NB4 (cell line): ENCODE results near the gene BBOF1.
A peak's percentile ranks its signal among the peaks of the same experiment; 100 is the strongest.

ENCODE experiments used
- DNase-seq: peaks from one replicate; pipeline ENCODE4 v3.0.0; 2010; ENCODE audit warnings: low read depth
- H3K4me3 ChIP-seq: one replicate; pipeline ENCODE4 v1.5.1; 2011; ENCODE audit warnings: mild to moderate bottlenecking, low read depth, low read length, moderate library complexity
- MYC ChIP-seq: IDR thresholded peaks from 2 replicates; pipeline ENCODE4 v1.6.1; 2011; ENCODE audit warnings: low read depth, low read length
- POLR2A ChIP-seq: IDR thresholded peaks from 2 replicates; pipeline ENCODE4 v1.6.1; 2011; ENCODE audit warnings: mild to moderate bottlenecking; ENCODE audit not compliant: insufficient read length; ENCODE audit errors: extremely low read depth
- TF ChIP-seq, protein P1 (sequence below): IDR thresholded peaks from 2 replicates; pipeline ENCODE4 v1.6.1; 2011; ENCODE audit warnings: low read depth, low read length
- TF ChIP-seq, protein P2 (sequence below): IDR thresholded peaks from one replicate; pipeline ENCODE4 v1.5.1; 2012; ENCODE audit warnings: low read depth, low read length

The BBOF1 gene

DNA sequence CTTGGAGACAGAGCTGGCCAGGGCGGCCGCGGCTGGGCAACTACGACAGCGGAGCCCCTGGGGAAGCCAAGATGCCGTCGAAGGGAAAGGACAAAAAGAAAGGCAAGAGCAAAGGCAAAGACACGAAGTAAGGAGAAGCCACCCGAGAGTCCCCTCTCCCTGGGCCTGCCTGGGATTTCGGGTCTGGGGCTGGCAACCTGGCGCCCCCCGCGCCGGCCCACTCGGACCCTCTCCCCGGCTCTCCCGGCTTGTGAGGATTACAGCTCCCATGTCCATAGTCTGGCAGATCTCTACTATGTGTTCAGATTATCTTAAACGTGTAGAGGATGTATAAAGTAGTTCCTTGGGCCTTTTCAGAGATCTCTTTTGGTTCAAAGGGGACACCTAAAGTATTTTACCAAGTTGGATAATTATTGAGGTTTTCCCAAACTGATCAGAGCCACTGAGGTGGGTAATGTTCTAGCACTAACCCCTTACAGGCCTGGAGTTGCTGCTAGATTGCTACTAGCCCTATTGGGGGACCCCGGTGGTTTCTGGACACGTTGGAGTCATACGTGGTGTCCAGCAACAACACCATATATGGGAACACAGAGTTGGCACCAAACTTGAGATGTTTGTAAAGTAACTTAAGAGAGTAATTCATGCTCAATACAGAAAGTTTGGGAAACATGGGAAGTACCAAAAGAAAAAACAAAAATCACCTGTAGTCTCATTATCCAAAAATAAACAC is 424 bp downstream of the BBOF1 start:
- peak overlapping the region; percentile 65 for H3K4me3 ChIP-seq
- peak; percentile 11 for DNase-seq
- TF ChIP-seq POLR2A: no peak
- TF ChIP-seq, protein P1, sequence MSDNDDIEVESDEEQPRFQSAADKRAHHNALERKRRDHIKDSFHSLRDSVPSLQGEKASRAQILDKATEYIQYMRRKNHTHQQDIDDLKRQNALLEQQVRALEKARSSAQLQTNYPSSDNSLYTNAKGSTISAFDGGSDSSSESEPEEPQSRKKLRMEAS: no peak
- TF ChIP-seq MYC: no peak
- TF ChIP-seq, protein P2, sequence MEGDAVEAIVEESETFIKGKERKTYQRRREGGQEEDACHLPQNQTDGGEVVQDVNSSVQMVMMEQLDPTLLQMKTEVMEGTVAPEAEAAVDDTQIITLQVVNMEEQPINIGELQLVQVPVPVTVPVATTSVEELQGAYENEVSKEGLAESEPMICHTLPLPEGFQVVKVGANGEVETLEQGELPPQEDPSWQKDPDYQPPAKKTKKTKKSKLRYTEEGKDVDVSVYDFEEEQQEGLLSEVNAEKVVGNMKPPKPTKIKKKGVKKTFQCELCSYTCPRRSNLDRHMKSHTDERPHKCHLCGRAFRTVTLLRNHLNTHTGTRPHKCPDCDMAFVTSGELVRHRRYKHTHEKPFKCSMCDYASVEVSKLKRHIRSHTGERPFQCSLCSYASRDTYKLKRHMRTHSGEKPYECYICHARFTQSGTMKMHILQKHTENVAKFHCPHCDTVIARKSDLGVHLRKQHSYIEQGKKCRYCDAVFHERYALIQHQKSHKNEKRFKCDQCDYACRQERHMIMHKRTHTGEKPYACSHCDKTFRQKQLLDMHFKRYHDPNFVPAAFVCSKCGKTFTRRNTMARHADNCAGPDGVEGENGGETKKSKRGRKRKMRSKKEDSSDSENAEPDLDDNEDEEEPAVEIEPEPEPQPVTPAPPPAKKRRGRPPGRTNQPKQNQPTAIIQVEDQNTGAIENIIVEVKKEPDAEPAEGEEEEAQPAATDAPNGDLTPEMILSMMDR: no peak

DNA sequence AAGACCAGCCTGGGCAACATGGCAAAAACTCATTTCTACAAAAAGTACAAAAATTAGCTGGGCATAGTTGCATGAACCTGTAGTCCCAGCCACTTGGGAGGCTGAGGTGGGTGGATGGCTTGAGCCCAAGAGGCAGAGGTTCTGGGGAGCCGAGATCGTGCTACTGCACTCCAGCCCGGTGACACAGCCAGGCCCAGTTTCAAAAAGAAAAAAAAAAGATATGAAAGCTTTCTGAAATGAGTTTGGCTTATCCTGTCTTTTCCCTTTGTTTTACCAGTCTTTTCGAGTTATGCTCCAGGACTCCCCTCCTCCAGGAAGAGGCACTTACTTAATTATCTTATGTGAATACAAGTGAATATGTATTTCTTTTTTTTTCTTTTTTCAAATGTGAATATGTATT is 3.2 kb downstream of the BBOF1 start:
- no peak for DNase-seq
- TF ChIP-seq, protein P2: no peak
- H3K4me3 ChIP-seq: no peak overlapping the region

DNA sequence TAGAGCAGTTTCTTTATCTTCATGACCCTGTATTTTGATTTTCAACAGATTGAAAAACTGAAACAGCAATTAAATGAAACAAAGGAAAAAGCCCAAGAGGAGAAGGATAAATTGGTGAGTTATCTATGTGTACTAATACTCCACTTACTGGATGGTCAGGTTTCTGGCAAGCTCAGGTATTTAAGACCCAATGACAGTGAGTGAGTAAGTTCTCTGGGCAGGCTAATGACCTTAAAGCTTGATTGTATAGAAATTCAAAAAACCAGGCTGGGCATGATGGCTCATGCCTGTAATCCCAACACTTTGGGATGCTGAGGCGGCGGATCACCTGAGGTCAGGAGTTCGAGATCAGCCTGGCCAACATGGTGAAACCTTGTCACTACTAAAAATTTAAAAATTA is 10.0 kb downstream of the BBOF1 start:
- no peak for TF ChIP-seq POLR2A
- no peak for DNase-seq
- H3K4me3 ChIP-seq: no peak overlapping the region

DNA sequence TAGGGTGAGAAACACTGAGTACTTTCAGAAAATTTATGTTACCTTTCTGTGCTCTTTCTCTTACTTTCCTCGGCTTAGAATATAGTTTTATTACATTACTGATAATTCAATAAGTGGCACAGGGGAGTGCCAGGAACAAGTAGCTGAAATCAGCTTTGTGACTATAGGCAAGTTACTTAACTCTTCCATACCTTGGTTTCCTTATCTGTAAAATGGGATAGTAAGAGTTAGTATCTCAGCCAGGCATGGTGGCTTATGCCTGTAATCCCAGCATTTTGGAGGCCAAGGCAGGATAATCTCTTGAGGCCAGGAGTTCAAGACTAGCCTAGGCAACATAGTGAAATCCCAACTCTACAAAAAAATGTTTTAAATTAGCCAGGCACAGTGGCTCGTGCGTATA is 15.4 kb downstream of the BBOF1 start:
- DNase-seq: no peak
- no peak overlapping the region for H3K4me3 ChIP-seq
- TF ChIP-seq, protein P2: no peak
- TF ChIP-seq, protein P1: no peak
- no peak for TF ChIP-seq POLR2A

DNA sequence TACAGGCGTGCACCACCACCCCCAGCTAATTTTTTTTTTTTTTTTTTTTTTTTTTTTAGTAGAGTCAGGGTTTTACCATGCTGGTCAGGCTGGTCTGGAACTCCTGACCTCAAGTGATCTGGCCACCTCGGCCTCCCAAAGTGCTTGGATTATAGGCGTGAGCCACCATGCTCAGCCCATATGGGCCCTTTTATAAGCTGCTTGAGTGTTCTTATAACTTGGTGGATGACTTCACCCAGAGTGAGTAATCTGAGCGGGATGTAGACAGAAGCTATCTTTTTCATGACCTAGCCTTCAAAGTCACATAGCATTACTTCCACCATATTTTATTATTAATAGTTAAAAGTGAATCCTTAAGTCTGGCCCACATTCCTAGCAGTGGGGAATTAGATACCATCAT is 16.4 kb downstream of the BBOF1 start:
- no peak overlapping the region for H3K4me3 ChIP-seq
- TF ChIP-seq POLR2A (no peak), MYC (no peak)
- TF ChIP-seq, protein P1: no peak
- TF ChIP-seq, protein P2: no peak
- no peak for DNase-seq

DNA sequence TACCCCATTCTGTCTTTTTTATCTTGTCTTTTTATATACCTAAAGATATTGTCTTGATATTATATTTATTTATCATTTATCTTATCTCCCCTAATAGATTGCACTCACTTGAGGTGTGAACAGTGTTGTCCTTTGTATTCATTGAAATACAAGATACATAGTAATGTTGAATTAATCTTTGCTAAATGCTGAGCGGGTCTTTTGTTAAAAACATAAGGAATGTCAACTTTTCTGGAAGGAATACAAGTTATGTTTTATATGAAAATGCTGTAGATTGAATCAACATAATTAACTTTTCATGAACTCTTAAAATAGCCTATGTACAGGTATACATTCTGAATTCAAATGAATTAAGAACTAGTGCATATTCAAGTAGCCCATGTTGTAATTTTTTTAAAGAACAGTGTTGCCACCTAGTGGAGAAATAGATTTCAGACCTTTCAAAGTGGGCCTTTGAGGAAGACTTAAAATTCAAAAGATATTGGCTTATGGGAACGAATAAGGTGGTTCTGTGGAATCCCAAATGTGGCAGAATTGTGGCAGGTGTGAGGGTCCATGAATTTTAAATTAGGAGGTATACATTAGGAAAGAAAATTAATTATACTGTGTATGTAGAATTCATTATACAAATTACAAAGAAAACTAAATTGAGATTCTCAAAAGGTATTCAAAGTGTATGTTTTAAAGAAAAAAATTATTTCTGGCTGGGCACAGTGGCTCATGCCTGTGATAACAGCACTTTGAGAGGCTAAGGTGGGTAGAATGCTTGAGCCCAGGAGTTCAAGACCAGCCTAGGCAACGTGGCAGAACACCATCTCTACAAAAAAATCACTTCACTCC is 19.1 kb downstream of the BBOF1 start:
- DNase-seq: peak; percentile 68
- H3K4me3 ChIP-seq: no peak overlapping the region
- TF ChIP-seq, protein P2: peak; percentile 10
- TF ChIP-seq MYC (no peak), POLR2A (no peak)
